Endodermal cell (in vitro differentiated cells): ENCODE results near the gene MTUS2. TPM values are rescaled to one million over a fixed set of nuclear protein-coding genes. Genes with fewer than 3 reads are reported as not detected.

Source experiments
- DNase-seq: peaks from one replicate; pipeline ENCODE4 v3.0.0-alpha.2; 2017
- H3K27ac ChIP-seq: 2 replicates; pipeline ENCODE4 v1.5.1; 2013; ENCODE audit warnings: mild to moderate bottlenecking, low read depth, low read length, moderate library complexity
- H3K27me3 ChIP-seq: 2 replicates; pipeline ENCODE4 v1.6.1; 2013; ENCODE audit warnings: mild to moderate bottlenecking, low read length, moderate library complexity; ENCODE audit not compliant: insufficient read depth, control insufficient read depth, poor library complexity, severe bottlenecking
- H3K36me3 ChIP-seq: 2 replicates; pipeline ENCODE4 v1.7.0; 2013; ENCODE audit warnings: mild to moderate bottlenecking, low read length, moderate library complexity; ENCODE audit not compliant: control insufficient read depth, insufficient read depth
- H3K4me1 ChIP-seq: one replicate; pipeline ENCODE4 v1.7.0; 2013; ENCODE audit warnings: low read length; ENCODE audit not compliant: control insufficient read depth, insufficient read depth
- H3K4me3 ChIP-seq: 2 replicates; pipeline ENCODE4 v1.5.1; 2013; ENCODE audit warnings: mild to moderate bottlenecking, low read length, moderate library complexity
- H3K9ac ChIP-seq: 2 replicates; pipeline ENCODE4 v1.6.1; 2013; ENCODE audit warnings: mild to moderate bottlenecking, low read length, moderate library complexity; ENCODE audit not compliant: poor library complexity, severe bottlenecking; ENCODE audit errors: extremely low read depth
- H3K9me3 ChIP-seq: 2 replicates; pipeline ENCODE4 v1.6.1; 2013; ENCODE audit warnings: mild to moderate bottlenecking, low read length, moderate library complexity; ENCODE audit not compliant: control insufficient read depth
- H3K27ac Mint-ChIP-seq: 2 replicates; pipeline ENCODE4 v1.8.0; 2020; ENCODE audit warnings: mixed read lengths
- H3K27me3 Mint-ChIP-seq: 2 replicates; pipeline ENCODE4 v1.8.0; 2021; ENCODE audit warnings: mild to moderate bottlenecking, mixed read lengths; ENCODE audit not compliant: insufficient read depth
- H3K36me3 Mint-ChIP-seq: 2 replicates; pipeline ENCODE4 v1.8.0; 2020; ENCODE audit warnings: low read depth, mixed read lengths
- H3K4me1 Mint-ChIP-seq: 2 replicates; pipeline ENCODE4 v1.8.0; 2020; ENCODE audit warnings: mixed read lengths
- H3K4me3 Mint-ChIP-seq: 2 replicates; pipeline ENCODE4 v1.8.0; 2020; ENCODE audit warnings: mild to moderate bottlenecking, moderate library complexity, mixed read lengths
- H3K9me3 Mint-ChIP-seq: 2 replicates; pipeline ENCODE4 v1.8.0; 2020; ENCODE audit warnings: mild to moderate bottlenecking, mixed read lengths
- CTCF ChIP-seq: fragments of 200-600 bp; sonication (generic); conservative IDR thresholded peaks from 2 replicates; pipeline ENCODE4 v1.5.0; 2021; ENCODE audit warnings: antibody characterized with exemption, mild to moderate bottlenecking
- WGBS, 2 experiments: methylation state at CpG; one replicate each; pipeline versions ENCODE4 v1.1.5 to v1.1.7; 2013; ENCODE audit warnings: missing lambda C conversion rate in 2 of 2, mixed read lengths in 1 of 2; ENCODE audit not compliant: insufficient coverage in 1 of 2, insufficient read length in 1 of 2; 5-methylcytosine and 5-hydroxymethylcytosine counted together
- total RNA-seq, 2 donors: library from RNA; stranded (reverse); fragmentation: NEBNext Ultra II Directional in 1 of 2; extraction: Animal tissue kit (Norgen Biotek cat#: 25700) in 1 of 2; gene quantifications; 2 replicates in 1 of 2; 3 replicates in 1 of 2; pipeline ENCODE4 v1.2.1, GENCODE V29; 2021

The MTUS2 gene
- total RNA-seq, 2 donors from 2014 or later, result 1.2 to 1.3 TPM

DNA sequence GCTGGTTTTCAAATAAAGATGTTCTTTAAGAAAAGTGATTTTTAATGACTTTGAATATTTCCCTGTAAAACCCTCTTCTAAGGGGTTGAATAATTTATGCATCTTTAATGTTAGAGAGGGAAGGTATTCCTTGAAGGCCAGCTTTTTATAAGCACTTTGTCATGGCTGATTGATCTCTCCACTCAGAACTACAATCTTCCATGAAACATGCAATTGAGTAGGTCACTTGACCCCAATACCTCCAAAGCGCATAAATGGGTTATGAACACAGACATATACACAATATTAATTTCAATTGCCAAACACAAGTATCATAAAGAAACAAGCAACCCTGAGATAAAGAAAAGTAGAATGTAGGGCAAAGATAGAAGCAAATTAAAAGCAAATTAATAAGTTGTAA lies 359.9 kb downstream of the MTUS2 start:
- H3K27me3 ChIP-seq, result no peaks in the 10 kb centered on the region
- H3K27me3 Mint-ChIP-seq, result no peaks in the 10 kb centered on the region
- no peak for DNase-seq

GRCh38 chr13:29182216-29182615 lies 362.1 kb downstream of the MTUS2 start:
- H3K9me3 ChIP-seq, result peaks cover 36% of the 10 kb centered on the region
- no peak overlapping the region for H3K4me3 ChIP-seq
- no peaks in the 10 kb centered on the region for H3K4me1 Mint-ChIP-seq
- 93% methylated on average over 2 of the region's 2 CpGs; no CpG with 5 or more reads in 1 of the 2 experiments for WGBS, 2 experiments
- DNase-seq, result no peak
- TF ChIP-seq CTCF, result no peak
- no peaks in the 10 kb centered on the region for H3K27me3 Mint-ChIP-seq
- H3K9ac ChIP-seq, result no peak overlapping the region
- peaks cover 7% of the 10 kb centered on the region for H3K9me3 Mint-ChIP-seq
- H3K36me3 ChIP-seq, result no peaks in the 10 kb centered on the region
- no peak overlapping the region for H3K27ac Mint-ChIP-seq
- H3K4me3 Mint-ChIP-seq, result no peak overlapping the region
- H3K27ac ChIP-seq, result no peak overlapping the region
- H3K27me3 ChIP-seq, result no peaks in the 10 kb centered on the region
- no peaks in the 10 kb centered on the region for H3K4me1 ChIP-seq
- H3K36me3 Mint-ChIP-seq, result no peaks in the 10 kb centered on the region

More for the DNA sequence above, 359.9 kb downstream of the MTUS2 start:
- 93% methylated on average over 1 of the region's 1 CpG; no CpG with 5 or more reads in 1 of the 2 experiments for WGBS, 2 experiments
- no peak overlapping the region for H3K4me3 ChIP-seq
- no peak for TF ChIP-seq CTCF
- no peaks in the 10 kb centered on the region for H3K36me3 ChIP-seq
- Mint-ChIP-seq H3K36me3 (no peaks in the 10 kb centered on the region), H3K4me3 (no peak overlapping the region), H3K27ac (no peak overlapping the region), H3K4me1 (no peaks in the 10 kb centered on the region), H3K9me3 (peaks cover 9% of the 10 kb centered on the region)
- H3K9me3 ChIP-seq, result peaks cover 37% of the 10 kb centered on the region
- no peak overlapping the region for H3K27ac ChIP-seq
- no peaks in the 10 kb centered on the region for H3K4me1 ChIP-seq
- no peak overlapping the region for H3K9ac ChIP-seq

DNA sequence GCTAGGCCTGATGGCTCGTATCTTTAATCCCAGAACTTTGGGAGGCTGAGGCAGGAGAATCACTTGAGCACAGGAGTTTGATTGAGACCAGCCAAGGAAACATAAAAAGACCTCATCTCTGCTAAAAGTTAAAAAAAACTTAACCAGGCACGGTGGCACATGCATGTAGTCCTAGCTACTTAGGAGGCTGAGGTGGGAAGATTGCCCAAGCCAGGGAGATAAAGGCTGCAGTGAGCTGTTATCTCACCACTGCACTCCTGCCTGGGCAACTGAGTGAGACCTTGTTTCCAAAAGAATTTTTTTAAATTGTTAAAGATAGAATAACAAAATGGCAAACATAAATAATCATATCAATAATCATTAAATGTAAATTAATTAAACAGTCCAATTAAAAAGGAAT lies 365.8 kb downstream of the MTUS2 start:
- TF ChIP-seq CTCF, result no peak
- WGBS, 2 experiments, result 67 to 85% methylated on average over 2 of the region's 2 CpGs
- Histone ChIP-seq H3K9ac (no peak overlapping the region), H3K27ac (no peak overlapping the region), H3K27me3 (no peaks in the 10 kb centered on the region), H3K9me3 (peaks cover 45% of the 10 kb centered on the region), H3K36me3 (no peaks in the 10 kb centered on the region), H3K4me1 (no peaks in the 10 kb centered on the region), H3K4me3 (no peak overlapping the region)
- H3K9me3 Mint-ChIP-seq, result peaks cover 7% of the 10 kb centered on the region
- H3K36me3 Mint-ChIP-seq, result no peaks in the 10 kb centered on the region
- no peaks in the 10 kb centered on the region for H3K27me3 Mint-ChIP-seq
- no peaks in the 10 kb centered on the region for H3K4me1 Mint-ChIP-seq
- no peak overlapping the region for H3K27ac Mint-ChIP-seq
- no peak for DNase-seq
- H3K4me3 Mint-ChIP-seq, result no peak overlapping the region
